Upper lobe of left lung (tissue), 4 donors: ENCODE data around the gene GALNT14.

Source experiments
- EP300 ChIP-seq, 4 donors: sonication (generic); formaldehyde crosslinking; IDR thresholded peaks; one replicate each; pipeline ENCODE4 v1.5.1; 2017; ENCODE audit warnings: antibody characterized with exemption in 4 of 4, control low read depth in 2 of 4
- POLR2AphosphoS5 ChIP-seq, 2 donors: sonication (generic); formaldehyde crosslinking; IDR thresholded peaks; one replicate each; pipeline ENCODE4 v1.5.1; 2017; ENCODE audit warnings: antibody characterized with exemption in 2 of 2
- TF ChIP-seq, protein P1 (sequence below), 6 experiments: fragments of 450-650 bp in 4 of 6; fragments of 200-600 bp in 2 of 6; sonication (generic) in 2 of 6; IDR thresholded peaks; one replicate each; pipeline ENCODE4 v1.5.1; 2016 to 2019; ENCODE audit warnings: antibody characterized with exemption in 6 of 6

DNA sequence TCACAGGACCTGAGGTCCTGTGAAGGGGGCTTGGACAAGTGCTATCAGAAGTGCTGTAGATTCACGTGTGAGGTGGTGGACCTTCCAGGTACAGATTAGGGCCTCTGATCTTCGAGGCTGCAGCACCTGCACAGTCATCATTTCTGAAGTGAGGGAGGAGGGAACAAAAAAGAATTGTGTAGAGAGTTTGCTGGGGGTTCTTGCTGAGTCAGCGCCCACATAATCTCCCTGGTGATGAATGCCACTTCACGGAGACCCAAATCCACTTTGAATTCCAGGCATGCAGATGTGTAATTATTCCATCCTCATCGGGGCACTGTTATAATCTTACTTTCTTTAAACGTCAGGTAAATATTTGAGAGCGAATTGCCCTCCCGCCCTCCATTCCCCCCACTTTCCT is 202.4 kb downstream of the GALNT14 start:
- TF ChIP-seq, protein P1, sequence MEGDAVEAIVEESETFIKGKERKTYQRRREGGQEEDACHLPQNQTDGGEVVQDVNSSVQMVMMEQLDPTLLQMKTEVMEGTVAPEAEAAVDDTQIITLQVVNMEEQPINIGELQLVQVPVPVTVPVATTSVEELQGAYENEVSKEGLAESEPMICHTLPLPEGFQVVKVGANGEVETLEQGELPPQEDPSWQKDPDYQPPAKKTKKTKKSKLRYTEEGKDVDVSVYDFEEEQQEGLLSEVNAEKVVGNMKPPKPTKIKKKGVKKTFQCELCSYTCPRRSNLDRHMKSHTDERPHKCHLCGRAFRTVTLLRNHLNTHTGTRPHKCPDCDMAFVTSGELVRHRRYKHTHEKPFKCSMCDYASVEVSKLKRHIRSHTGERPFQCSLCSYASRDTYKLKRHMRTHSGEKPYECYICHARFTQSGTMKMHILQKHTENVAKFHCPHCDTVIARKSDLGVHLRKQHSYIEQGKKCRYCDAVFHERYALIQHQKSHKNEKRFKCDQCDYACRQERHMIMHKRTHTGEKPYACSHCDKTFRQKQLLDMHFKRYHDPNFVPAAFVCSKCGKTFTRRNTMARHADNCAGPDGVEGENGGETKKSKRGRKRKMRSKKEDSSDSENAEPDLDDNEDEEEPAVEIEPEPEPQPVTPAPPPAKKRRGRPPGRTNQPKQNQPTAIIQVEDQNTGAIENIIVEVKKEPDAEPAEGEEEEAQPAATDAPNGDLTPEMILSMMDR (IDR thresholded peaks at IDR 0.05) = no peak
- no peak for TF ChIP-seq EP300 (IDR thresholded peaks at IDR 0.05)
- TF ChIP-seq POLR2AphosphoS5 (IDR thresholded peaks at IDR 0.05) = no peak
